ENCODE results near the gene SLC7A6. TPM values are rescaled to one million over a fixed set of nuclear protein-coding genes. Genes with fewer than 3 reads are reported as not detected.

The SLC7A6 gene
- total and polyA plus RNA-seq, 2 of the 8 experiments (the other 6 are each of a cell fraction or from before 2014, with no cell fraction given), result 28.0 to 37.8 TPM

DNA sequence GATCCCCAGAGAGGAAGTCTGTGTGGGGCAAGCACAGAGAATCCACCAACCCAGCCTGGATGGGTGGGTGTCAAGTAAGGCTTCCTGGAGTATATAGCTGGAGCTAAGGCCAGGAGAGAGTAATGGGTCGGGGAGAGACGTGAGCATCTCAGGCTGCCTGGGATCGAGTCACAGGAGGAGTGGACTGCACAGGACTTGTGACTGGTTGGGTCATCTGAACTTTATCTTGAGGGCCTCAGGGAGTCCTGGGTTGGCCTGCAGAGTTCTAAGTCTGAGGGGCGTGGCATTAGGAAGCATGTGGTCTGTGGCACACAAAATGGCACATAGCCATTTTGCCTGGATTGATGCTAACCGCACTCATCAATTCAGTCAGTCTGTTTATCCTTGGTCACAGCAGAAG lies 17.7 kb upstream of the SLC7A6 start (continued):
- TF ChIP-seq KDM1A (IDR thresholded peaks at IDR 0.05; ENCODE audit: borderline replicate concordance, low read length) (no peak), SUZ12 (IDR thresholded peaks at IDR 0.05; ENCODE audit: low read length) (no peak), TCF12 (IDR thresholded peaks at IDR 0.05; ENCODE audit: low read depth, low read length) (no peak), SP4 (IDR thresholded peaks at IDR 0.05; ENCODE audit: low read length) (no peak), TEAD4 (IDR thresholded peaks at IDR 0.05; ENCODE audit: low read depth, low read length) (no peak), KDM5A (IDR thresholded peaks at IDR 0.05; ENCODE audit: low read length) (no peak), JUN (IDR thresholded peaks at IDR 0.05; ENCODE audit: low read depth, low read length) (no peak), CTCF (IDR thresholded peaks at IDR 0.05; ENCODE audit: control extremely low read depth in 1 of 3, insufficient read depth in 1 of 3, low read depth in 1 of 3, low read length in 3 of 3) (no peak), RBBP5 (IDR thresholded peaks at IDR 0.05; ENCODE audit: borderline replicate concordance, low read depth, low read length) (no peak)
- TF ChIP-seq, protein P1, sequence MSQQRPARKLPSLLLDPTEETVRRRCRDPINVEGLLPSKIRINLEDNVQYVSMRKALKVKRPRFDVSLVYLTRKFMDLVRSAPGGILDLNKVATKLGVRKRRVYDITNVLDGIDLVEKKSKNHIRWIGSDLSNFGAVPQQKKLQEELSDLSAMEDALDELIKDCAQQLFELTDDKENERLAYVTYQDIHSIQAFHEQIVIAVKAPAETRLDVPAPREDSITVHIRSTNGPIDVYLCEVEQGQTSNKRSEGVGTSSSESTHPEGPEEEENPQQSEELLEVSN (IDR thresholded peaks at IDR 0.05), result no peak
